ENCODE results near the gene OR10J5.

GRCh38 chr1:159581422-159581821 is 45.6 kb upstream of the OR10J5 start:
- TF ChIP-seq CTCF (IDR thresholded peaks at IDR 0.05) (no peak), POLR2A (IDR thresholded peaks at IDR 0.05) (no peak), POLR2AphosphoS5 (IDR thresholded peaks at IDR 0.05) (no peak)

All from breast epithelium (tissue), 3 donors.